GM12892 (cell line): Measurements from ENCODE around the gene LTB4R2.

Source experiments
- DNase-seq: peaks from one replicate; pipeline ENCODE4 v3.0.0; 2011; ENCODE audit not compliant: insufficient read length
- FAIRE-seq: peaks from 2 replicates; lab custom pipeline; 2011; peaks lifted over from hg19 to GRCh38; lab: Jason Lieb, UNC
- POLR2A ChIP-seq: IDR thresholded peaks from 2 replicates; pipeline ENCODE4 v1.6.1; 2011; ENCODE audit warnings: low read depth, low read length, control low read depth
- POLR2AphosphoS5 ChIP-seq: IDR thresholded peaks from 2 replicates; pipeline ENCODE4 v1.6.1; 2011; ENCODE audit warnings: low read depth, low read length, control low read depth
- TAF1 ChIP-seq: IDR thresholded peaks from 2 replicates; pipeline ENCODE4 v1.6.1; 2011; ENCODE audit warnings: low read depth, mild to moderate bottlenecking, control low read depth, low read length, borderline replicate concordance

LTB4R2 gene

GRCh38 chr14:24269368-24269767 is 40.6 kb upstream of the LTB4R2 start:
- TF ChIP-seq POLR2A (no peak), TAF1 (no peak), POLR2AphosphoS5 (no peak)
- DNase-seq = no peak
- FAIRE-seq = no peak

GRCh38 chr14:24269910-24270536 is 39.9 kb upstream of the LTB4R2 start:
- no peak for FAIRE-seq
- no peak for TF ChIP-seq TAF1
- no peak for TF ChIP-seq POLR2A
- no peak for TF ChIP-seq POLR2AphosphoS5
- DNase-seq = no peak

- TF ChIP-seq POLR2A (no peak), POLR2AphosphoS5 (no peak), TAF1 (no peak)
- no peak for DNase-seq
- no peak for FAIRE-seq
These were observed 39.3 kb upstream of the LTB4R2 start for GRCh38 chr14:24270537-24271133.

GRCh38 chr14:24271134-24271833 is 38.7 kb upstream of the LTB4R2 start, which contains the start of gene RABGGTA:
TSS of gene RABGGTA (minus strand) at chr14:24271597. CDS start at chr14:24271115, 482 bp downstream.
- peak; percentile 98 for DNase-seq
- TF ChIP-seq POLR2A = peak; percentile 88; the same call in 1 of the 2 replicates
- 0 out of 2 replicates have a peak, but pooled peaks have one; percentile 69 for TF ChIP-seq POLR2AphosphoS5
- peak; percentile 60; the same call in 1 of the 2 replicates for TF ChIP-seq TAF1
- peak; percentile 92 for FAIRE-seq

GRCh38 chr14:24271834-24272263 is 38.1 kb upstream of the LTB4R2 start:
- no peak for TF ChIP-seq POLR2A
- FAIRE-seq (no peak), DNase-seq (no peak)

GRCh38 chr14:24272467-24272866 is 37.5 kb upstream of the LTB4R2 start:
- DNase-seq (no peak), FAIRE-seq (no peak)
- TF ChIP-seq TAF1 (no peak), POLR2A (no peak), POLR2AphosphoS5 (no peak)

GRCh38 chr14:24273422-24273998 is 36.4 kb upstream of the LTB4R2 start:
- TF ChIP-seq POLR2AphosphoS5 (no peak), POLR2A (no peak), TAF1 (no peak)
- no peak for DNase-seq
- FAIRE-seq = no peak

GRCh38 chr14:24274101-24274543 is 35.8 kb upstream of the LTB4R2 start:
- TF ChIP-seq POLR2AphosphoS5 (no peak), TAF1 (no peak), POLR2A (no peak)
- DNase-seq (peak; percentile 62), FAIRE-seq (peak; percentile 90)

GRCh38 chr14:24277071-24277470 is 32.9 kb upstream of the LTB4R2 start:
- TF ChIP-seq POLR2A = no peak
- no peak for TF ChIP-seq POLR2AphosphoS5
- no peak for TF ChIP-seq TAF1
- DNase-seq = no peak
- no peak for FAIRE-seq

GRCh38 chr14:24277606-24278321 is 32.2 kb upstream of the LTB4R2 start:
- FAIRE-seq (no peak), DNase-seq (no peak)
- TF ChIP-seq POLR2A (no peak), POLR2AphosphoS5 (no peak), TAF1 (no peak)

- peak; percentile 14 for FAIRE-seq
These were observed 31.5 kb upstream of the LTB4R2 start for GRCh38 chr14:24278424-24278823.

More at GRCh38 chr14:24278424-24278823, 31.5 kb upstream of the LTB4R2 start:
- TF ChIP-seq POLR2A = no peak
- TF ChIP-seq TAF1 = no peak
- no peak for TF ChIP-seq POLR2AphosphoS5
- no peak for DNase-seq
